ENCODE results near the gene PRSS36. TPM values are rescaled to one million over a fixed set of nuclear protein-coding genes. Genes with fewer than 3 reads are reported as not detected.

Gene PRSS36
- total and polyA plus RNA-seq, 7 donors = 0.24 to 1.7 (median 0.69) TPM

DNA sequence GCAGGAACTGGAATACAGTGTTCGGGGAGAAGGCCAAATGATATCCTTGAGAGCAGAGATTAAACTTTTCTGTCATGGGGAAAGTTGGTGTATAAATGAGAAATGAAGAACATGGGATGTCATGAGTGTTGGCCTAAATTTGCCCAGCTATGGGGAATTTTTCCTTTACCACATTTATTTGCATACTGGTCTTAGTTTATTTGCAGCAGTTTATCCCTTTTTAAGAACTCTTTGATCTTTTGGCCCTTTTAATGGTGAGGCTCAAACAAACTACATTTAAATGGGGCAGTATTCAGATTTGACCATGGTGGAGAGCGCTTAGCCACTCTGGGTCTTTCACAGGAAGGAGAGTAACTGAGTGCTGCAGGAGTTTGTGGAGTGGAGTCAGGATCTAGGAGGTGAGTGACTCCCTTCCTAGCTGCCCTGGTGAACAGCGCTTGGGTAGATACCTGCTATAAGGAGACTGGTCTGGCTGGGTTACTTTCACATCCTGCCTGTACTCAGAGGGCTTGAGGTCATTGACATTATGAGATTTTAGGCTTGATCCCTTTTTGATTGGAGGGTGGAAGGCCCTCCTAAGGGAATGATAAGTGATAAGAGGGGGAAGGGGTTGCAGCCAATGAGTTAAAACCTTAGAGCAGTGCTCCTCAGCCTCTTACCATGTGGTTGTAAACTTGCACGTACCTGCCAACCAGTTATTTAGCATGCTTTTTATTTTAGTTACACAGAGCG is 42.0 kb upstream of the PRSS36 start:
- Histone ChIP-seq H3K4me3 (no peak overlapping the region), H3K9me3 (no peaks in the 10 kb centered on the region), H3K27ac (no peak overlapping the region), H3K4me1 (peaks cover 7% of the 10 kb centered on the region), H3K36me3 (ENCODE audit: insufficient read depth in 1 of 2, low read depth in 1 of 2) (peaks cover 37 to 100% of the 10 kb centered on the region in 2 donors), H3K27me3 (ENCODE audit: insufficient read depth in 3 of 3, low read length in 2 of 3) (no peaks in the 10 kb centered on the region)
- 79 to 84% (median 79%) methylated on average over 5 of the region's 5 CpGs for WGBS, 3 donors
- no peak for ATAC-seq
- intact Hi-C loops (cut with DNase I) = no loop called here
- TF ChIP-seq CTCF (IDR thresholded peaks at IDR 0.05) = no peak
- no peak for DNase-seq

GRCh38 chr16:31190818-31191444 is 41.1 kb upstream of the PRSS36 start:
- Histone ChIP-seq H3K4me1 (peaks cover 7% of the 10 kb centered on the region), H3K9me3 (no peaks in the 10 kb centered on the region), H3K27ac (no peak overlapping the region), H3K4me3 (no peak overlapping the region), H3K36me3 (ENCODE audit: insufficient read depth in 1 of 2, low read depth in 1 of 2) (peaks cover 45 to 100% of the 10 kb centered on the region in 2 donors), H3K27me3 (ENCODE audit: insufficient read depth in 3 of 3, low read length in 2 of 3) (no peaks in the 10 kb centered on the region)
- intact Hi-C loops (cut with DNase I) = no loop called here
- 91 to 97% (median 94%) methylated on average over 17 of the region's 17 CpGs for WGBS, 3 donors
- ATAC-seq (no peak), DNase-seq (no peak)
- no peak for TF ChIP-seq CTCF (IDR thresholded peaks at IDR 0.05)

DNA sequence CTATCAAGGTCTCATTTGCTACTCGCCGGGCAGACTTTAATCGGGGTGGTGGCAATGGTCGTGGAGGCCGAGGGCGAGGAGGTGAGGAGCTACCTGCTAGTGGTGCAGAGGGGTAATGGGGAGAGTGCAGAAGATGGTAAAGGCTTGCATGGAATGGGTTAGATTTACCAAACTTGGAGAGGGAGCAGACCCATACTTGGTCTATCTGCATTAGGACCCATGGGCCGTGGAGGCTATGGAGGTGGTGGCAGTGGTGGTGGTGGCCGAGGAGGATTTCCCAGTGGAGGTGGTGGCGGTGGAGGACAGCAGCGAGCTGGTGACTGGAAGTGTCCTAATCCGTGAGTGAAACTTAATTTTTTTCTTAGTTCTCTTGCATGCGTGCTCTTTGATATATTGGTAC is 40.2 kb upstream of the PRSS36 start:
- Histone ChIP-seq H3K9me3 (no peaks in the 10 kb centered on the region), H3K4me1 (peaks cover 7% of the 10 kb centered on the region), H3K27me3 (ENCODE audit: insufficient read depth in 3 of 3, low read length in 2 of 3) (no peaks in the 10 kb centered on the region), H3K4me3 (no peak overlapping the region), H3K27ac (no peak overlapping the region), H3K36me3 (ENCODE audit: insufficient read depth in 1 of 2, low read depth in 1 of 2) (peaks cover 53 to 100% of the 10 kb centered on the region in 2 donors)
- DNase-seq (no peak), ATAC-seq (no peak)
- 91 to 96% (median 94%) methylated on average over 12 of the region's 12 CpGs for WGBS, 3 donors
- no peak for TF ChIP-seq CTCF (IDR thresholded peaks at IDR 0.05)
- intact Hi-C loops (cut with DNase I) = no loop called here

DNA sequence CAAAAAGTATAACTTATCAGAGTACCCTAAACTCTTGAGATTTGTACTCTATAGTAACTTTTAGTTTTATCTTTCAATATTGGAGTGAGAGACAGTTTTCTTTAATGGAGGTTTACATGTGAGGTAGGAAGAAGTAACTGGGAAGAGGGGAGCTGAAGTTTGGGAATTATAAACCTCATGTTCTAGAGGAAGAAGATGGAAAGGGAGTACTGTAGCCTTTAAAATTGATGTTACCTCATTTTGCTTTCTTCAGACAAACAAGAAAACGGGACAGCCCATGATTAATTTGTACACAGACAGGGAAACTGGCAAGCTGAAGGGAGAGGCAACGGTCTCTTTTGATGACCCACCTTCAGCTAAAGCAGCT is 39.5 kb upstream of the PRSS36 start:
- H3K36me3 ChIP-seq (ENCODE audit: insufficient read depth in 1 of 2, low read depth in 1 of 2) = peaks cover 54 to 100% of the 10 kb centered on the region in 2 donors
- TF ChIP-seq CTCF (IDR thresholded peaks at IDR 0.05) = no peak
- no peaks in the 10 kb centered on the region for H3K9me3 ChIP-seq
- DNase-seq (no peak), ATAC-seq (no peak)
- intact Hi-C loops (cut with DNase I) = no loop called here
- H3K27ac ChIP-seq = no peak overlapping the region
- H3K4me1 ChIP-seq = peaks cover 7% of the 10 kb centered on the region
- no peaks in the 10 kb centered on the region for H3K27me3 ChIP-seq (ENCODE audit: insufficient read depth in 3 of 3, low read length in 2 of 3)
- WGBS, 3 donors = 84 to 87% (median 86%) methylated on average over 2 of the region's 2 CpGs
- H3K4me3 ChIP-seq = no peak overlapping the region
